NCI-H2171 treated with DMSO at 0.1 percent for 48 hours (cell line): ENCODE results near the gene ABCA3.

ENCODE experiments used
- DNase-seq: peaks from one replicate; lab custom pipeline; 2025; lab: John Stamatoyannopoulos, UW

Gene ABCA3

GRCh38 chr16:2350500-2350899, 10.0 kb upstream of the ABCA3 start:
- no peak for DNase-seq

DNA sequence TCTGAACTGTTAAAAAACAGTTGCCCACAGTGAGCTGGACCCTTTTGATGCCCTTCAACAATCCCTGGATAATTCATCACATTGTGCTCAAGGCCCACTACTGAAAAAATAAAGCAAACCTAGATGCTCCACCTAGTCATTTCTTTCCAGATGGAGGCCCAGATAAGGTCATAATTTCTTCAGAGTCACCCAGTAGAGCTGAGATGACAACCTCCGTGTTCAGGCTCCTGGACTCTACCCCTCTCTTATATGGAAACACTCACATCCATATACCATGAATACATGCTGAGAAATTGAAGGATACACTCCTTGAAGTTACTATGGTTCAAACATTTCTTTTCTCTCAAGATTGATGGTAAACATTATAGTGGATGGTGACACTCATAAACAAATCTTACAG, 2.7 kb upstream of the ABCA3 start:
- no peak for DNase-seq

DNA sequence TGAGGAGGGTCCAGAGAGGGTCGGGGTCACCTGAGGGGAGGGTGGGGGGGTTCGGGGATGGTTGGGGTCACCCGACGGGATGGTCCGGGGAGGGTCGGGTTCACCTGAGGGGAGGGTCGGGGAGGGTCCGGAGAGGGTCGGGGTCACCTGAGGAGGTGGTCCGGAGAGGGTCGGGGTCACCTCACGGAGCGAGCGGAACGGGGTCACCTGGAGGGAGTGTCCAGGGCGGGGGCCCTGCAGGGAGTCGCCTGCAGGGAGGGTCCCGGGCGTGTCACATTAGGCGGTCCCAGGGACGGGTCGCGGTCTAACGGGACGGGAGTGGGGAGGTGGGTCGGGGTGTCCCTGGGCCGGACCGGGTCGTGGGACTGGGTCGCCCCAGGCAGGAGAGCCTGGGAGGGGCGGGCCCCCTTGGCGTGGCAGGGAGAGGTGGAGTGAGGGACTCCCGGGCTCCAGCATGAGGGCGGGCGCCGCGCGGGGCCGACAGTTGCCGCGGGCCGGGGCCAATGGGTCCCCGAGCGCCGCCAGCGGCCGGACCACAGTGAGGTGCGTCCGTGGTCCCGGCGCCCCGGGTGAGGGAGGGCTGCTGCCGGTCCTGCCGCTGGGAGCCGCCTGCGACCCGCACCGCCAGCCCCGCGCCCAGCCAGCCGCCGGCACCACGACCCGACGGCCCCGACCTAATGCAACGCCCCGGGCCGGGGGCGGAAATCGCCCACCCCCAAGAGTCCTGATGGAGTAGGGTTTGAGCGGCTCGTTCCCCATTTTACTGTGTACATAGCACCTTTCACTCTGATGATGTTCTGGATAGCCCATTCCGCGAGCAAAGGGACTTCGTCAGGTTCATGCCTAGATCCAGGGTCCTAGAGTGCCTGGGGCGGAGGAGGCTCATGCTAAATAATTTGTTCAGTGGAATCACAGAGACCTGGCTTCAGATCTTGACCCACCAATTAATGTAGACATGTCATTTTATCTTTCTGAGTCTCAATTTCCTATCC, 1.2 kb upstream of the ABCA3 start:
- DNase-seq = no peak

DNA sequence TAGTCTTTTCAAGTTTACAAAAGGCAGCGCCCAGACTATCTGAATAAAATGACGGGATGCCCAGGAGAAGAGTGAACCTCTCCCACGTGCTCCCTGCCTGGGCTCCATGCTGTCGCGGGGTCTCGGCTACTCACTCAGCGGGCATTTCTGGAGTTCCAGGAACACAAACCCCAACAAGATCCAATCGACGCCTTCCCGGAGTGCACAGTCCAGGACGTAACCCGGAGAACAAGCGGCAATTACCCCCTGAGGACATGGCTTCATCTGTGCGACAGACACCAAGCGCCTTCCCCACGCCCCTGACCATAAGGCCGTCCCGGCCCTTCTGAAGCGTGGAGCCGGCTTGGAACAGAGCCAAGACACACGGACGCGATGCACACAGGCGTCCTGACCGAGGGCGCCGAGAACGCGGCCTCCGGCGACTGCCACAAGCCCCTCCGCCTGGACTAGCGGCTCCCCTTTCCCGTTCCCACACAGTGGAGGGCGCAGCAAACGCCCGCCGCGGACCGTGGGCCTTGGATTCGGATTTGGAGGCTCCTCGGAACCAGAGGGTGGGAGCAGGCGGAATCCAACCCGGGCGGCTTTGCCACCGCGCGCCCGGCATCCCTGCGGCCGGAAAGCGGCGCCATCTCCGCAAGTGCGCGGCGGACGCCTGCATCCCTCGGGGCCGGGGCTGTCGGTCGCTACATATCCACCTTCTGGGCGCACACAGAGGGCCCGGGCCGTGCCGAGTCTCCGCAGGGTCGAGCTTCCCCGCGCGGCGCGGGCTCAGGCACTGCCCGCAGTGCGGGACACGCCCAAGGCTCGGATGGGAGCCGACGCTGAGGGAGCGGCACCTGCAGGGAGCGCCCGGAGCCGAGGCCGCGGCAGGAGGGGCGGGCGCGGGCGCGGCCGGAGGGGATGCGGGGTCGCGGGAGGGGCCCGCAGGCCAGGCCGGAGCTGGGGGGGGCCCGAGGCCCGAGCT, 725 bp downstream of the ABCA3 start:
- DNase-seq = peak; percentile 38

DNA sequence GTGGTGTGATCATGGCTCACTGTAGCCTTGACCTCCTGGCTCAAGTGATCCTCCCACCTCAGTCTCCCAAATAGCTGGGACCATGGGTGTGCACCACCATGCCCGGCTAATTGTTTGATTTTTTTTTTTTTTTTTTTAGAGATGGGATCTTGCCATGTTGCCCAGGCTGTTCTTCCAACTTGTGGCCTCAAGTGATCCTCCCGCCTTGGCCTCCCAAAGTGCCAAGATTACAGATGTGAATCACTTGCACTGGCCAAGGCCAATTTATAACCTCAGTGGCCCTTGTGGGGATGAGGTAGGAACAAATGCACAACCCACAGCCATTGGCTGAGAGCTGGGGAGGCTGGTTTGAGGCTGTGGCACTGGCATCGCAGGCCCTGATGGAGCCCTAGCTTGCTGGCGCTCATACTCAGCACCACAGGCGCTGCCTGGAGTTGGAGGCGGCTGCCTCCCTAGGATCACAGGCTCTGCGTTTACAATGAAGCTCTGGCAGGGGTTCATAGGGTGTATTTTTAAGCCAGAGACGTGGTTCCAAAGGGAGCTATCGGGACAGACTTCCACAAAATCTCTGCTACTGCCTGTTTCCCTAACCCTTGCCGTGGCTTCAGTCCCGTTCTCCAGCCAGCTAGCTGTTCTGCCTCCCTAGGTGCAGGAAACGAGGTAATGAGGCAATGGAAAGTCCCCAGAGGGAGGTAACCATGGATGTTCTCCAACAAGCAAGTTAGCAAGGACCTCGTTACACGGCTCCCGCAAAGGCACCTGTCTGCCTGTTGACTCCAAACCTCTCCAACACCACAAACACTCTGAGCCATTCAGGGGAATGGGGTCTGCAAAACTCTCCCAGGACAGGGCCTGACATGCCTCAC, 2.9 kb downstream of the ABCA3 start:
- peak; percentile 12 for DNase-seq

DNA sequence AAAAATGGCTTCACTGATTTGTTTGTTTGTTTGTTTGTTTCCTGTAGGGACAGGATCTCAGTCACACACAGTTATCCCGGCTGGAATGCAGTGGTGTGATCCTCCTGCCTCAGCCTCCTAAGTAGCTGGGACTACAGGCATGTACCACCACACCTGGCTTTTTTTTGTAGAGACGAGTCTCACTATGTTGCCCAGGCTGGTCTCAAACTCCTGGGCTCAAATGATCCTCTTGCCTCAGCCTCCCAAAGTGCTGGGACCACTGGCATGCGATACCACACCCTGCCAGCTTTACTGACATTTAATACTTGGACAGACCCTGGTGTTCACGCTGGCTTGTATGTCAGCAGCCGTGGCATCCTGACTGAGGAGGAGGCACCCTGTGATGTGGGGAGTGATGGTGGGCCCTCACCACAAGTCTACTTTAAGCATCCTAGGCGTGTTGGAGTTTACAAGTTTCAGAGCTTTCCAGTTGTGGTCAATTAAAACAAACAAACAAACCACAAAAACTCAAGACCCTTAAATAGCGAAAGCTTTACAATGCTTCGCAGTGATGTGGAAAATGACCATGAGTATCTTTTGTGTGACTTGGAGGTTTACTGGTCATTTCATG, 5.1 kb downstream of the ABCA3 start:
- DNase-seq = no peak

- DNase-seq = no peak
These were observed 6.7 kb downstream of the ABCA3 start for GRCh38 chr16:2333772-2334379.

- DNase-seq = no peak
These were observed 7.3 kb downstream of the ABCA3 start for GRCh38 chr16:2333231-2333630.

DNA sequence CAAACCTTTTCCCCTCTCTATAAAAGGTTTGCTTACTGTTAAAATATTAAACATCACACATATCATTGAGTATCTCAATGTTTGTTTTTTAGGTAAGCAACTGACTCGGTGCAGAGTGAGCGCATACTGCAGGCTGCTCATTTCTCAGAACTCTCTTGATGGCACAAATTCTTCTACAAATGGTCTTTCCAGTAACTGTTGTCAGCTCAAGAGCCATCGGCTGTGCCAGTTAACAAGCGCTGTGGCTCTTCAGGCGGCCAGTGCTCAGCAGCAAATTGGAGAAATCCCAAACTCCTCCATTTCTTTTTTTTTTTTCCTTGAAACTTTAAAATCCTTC, 8.6 kb downstream of the ABCA3 start:
- DNase-seq = no peak

- no peak for DNase-seq
These were observed 9.2 kb downstream of the ABCA3 start for GRCh38 chr16:2331199-2331930.

DNA sequence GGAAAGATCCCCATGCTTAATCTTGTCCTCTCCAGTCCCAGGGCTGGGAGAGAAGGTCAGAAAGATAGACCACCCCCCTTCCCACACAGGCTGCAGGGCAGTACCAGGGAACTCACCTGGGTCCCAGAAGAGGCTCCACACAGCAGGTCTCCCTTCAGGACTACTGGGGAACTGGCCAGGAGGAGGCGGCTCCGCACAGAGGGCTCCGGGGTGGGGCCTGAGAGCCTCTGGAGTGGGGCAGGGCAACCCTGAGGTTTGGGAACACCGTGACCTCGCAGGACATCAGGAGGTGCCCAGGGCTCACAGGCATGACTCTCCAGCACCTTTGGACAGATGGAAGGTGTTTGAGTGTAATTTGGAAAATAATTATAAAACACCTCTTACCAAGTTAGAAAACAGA, 11.0 kb downstream of the ABCA3 start:
- no peak for DNase-seq

DNA sequence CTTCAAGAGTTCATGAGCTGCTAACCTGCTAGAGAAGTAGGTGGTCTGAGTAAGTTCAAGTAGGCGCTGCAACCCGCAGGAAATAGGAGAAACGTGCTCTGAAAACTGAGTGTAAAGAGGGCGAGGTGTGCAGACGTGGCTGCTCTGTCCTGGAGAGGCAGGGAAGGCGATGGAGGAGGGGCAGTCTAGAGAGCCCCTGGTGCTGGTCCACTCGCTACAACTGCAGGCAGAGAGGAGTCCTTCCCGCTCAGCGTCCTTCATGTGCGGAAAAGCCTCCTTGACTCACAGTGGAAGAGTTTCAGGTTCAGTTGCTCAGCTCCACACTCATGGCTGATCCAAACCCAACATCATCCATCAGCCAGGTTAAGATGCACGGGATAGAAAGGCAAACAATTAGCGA, 12.1 kb downstream of the ABCA3 start:
- DNase-seq = no peak

GRCh38 chr16:2326191-2326590, 14.3 kb downstream of the ABCA3 start:
- DNase-seq = no peak

DNA sequence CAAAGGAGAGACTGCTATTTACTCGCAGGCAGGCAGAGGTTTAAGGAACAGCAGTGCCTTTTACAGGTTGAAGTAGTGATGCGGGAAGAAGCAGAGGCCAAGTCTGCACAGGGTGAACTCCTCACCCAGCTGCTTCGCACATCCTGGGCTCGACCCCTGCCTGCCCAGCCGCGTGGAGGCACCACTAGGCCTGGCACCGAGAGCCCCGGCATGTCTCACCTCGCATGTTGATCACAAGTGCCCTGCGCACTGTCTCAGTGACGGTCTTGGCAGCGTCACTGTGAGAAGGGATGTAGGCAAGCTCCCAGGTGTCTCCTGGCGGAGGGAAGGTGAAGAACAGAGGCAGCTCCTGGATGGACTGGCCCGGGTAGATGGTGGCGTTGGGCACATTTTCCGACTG, 14.7 kb downstream of the ABCA3 start:
- no peak for DNase-seq

- DNase-seq = no peak
These were observed 15.3 kb downstream of the ABCA3 start for GRCh38 chr16:2325181-2325580.

- no peak for DNase-seq
These were observed 16.1 kb downstream of the ABCA3 start for GRCh38 chr16:2324296-2324859.

GRCh38 chr16:2323701-2324100, 16.8 kb downstream of the ABCA3 start:
- no peak for DNase-seq

GRCh38 chr16:2319606-2320005, 20.9 kb downstream of the ABCA3 start:
- no peak for DNase-seq

- DNase-seq = no peak
These were observed 23.1 kb downstream of the ABCA3 start for GRCh38 chr16:2317231-2318020.
